B cell (primary cell): ENCODE measurements around the gene LRRK2.

Experiments
- CTCF ChIP-seq: fragments of 200-600 bp; IDR thresholded peaks from one replicate; pipeline ENCODE4 v1.8.0; 2022; ENCODE audit warnings: antibody characterized with exemption, mild to moderate bottlenecking
- EZH2 ChIP-seq: IDR thresholded peaks from 2 replicates; pipeline ENCODE4 v1.6.1; 2012; ENCODE audit warnings: borderline replicate concordance, low read depth, mild to moderate bottlenecking, moderate library complexity, low read length; ENCODE audit not compliant: insufficient read depth, poor library complexity, severe bottlenecking

GRCh38 chr12:40248034-40248433, 23.2 kb downstream of the LRRK2 start:
- no peak for TF ChIP-seq CTCF
- no peak for TF ChIP-seq EZH2
